ENCODE data around the gene TCEANC.

The TCEANC gene

GRCh38 chrX:13659063-13659462, 6.1 kb downstream of the TCEANC start (continued):
- no peak for TF ChIP-seq TSHZ2 (CRISPR knock-in tag; IDR thresholded peaks at IDR 0.05)
- TF ChIP-seq RARB (CRISPR knock-in tag; IDR thresholded peaks at IDR 0.05): no peak
- no peak for TF ChIP-seq ZNF8 (CRISPR knock-in tag; IDR thresholded peaks at IDR 0.05)
- no peak for TF ChIP-seq BACH2 (CRISPR knock-in tag; IDR thresholded peaks at IDR 0.05; ENCODE audit: borderline replicate concordance)
- no peak for TF ChIP-seq ZNF565 (CRISPR knock-in tag; conservative IDR thresholded peaks at IDR 0.05; ENCODE audit: low read depth)
- no peak for TF ChIP-seq ISL1 (CRISPR knock-in tag; IDR thresholded peaks at IDR 0.05)
- TF ChIP-seq GLIS3 (CRISPR knock-in tag; IDR thresholded peaks at IDR 0.05): no peak
- no peak for TF ChIP-seq OSR1 (CRISPR knock-in tag; IDR thresholded peaks at IDR 0.05)
- no peak for TF ChIP-seq SNAI2 (CRISPR knock-in tag; IDR thresholded peaks at IDR 0.05)
- no peak for TF ChIP-seq ARNTL (CRISPR knock-in tag; IDR thresholded peaks at IDR 0.05; ENCODE audit: borderline replicate concordance, low read depth)
- no peak for TF ChIP-seq TOX (CRISPR knock-in tag; IDR thresholded peaks at IDR 0.05; ENCODE audit: borderline replicate concordance)
- no peak for TF ChIP-seq CSRNP3 (CRISPR knock-in tag; IDR thresholded peaks at IDR 0.05)

- ATAC-seq: no peak
- TF ChIP-seq PATZ1 (CRISPR knock-in tag; IDR thresholded peaks at IDR 0.05; ENCODE audit: borderline replicate concordance) (no peak), GLIS3 (CRISPR knock-in tag; IDR thresholded peaks at IDR 0.05) (no peak), ZNF565 (CRISPR knock-in tag; conservative IDR thresholded peaks at IDR 0.05; ENCODE audit: low read depth) (no peak), ZC3H10 (CRISPR knock-in tag; IDR thresholded peaks at IDR 0.05) (no peak)
Observed at GRCh38 chrX:13661735-13662288, 8.9 kb downstream of the TCEANC start.

- no peak; the same call in 2 of the 3 replicates for ATAC-seq
- TF ChIP-seq RARB (CRISPR knock-in tag; IDR thresholded peaks at IDR 0.05): no peak
- no peak for TF ChIP-seq ISL1 (CRISPR knock-in tag; IDR thresholded peaks at IDR 0.05)
- no peak for TF ChIP-seq ZNF565 (CRISPR knock-in tag; conservative IDR thresholded peaks at IDR 0.05; ENCODE audit: low read depth)
- TF ChIP-seq TSHZ2 (CRISPR knock-in tag; IDR thresholded peaks at IDR 0.05): no peak
- no peak for TF ChIP-seq PPARA (CRISPR knock-in tag; IDR thresholded peaks at IDR 0.05; ENCODE audit: borderline replicate concordance)
- no peak for TF ChIP-seq CREB5 (CRISPR knock-in tag; IDR thresholded peaks at IDR 0.05; ENCODE audit: low read depth)
Observed at GRCh38 chrX:13662355-13662791, 9.4 kb downstream of the TCEANC start.

GRCh38 chrX:13664020-13664419, 11.1 kb downstream of the TCEANC start:
- no peak for ATAC-seq
- TF ChIP-seq OSR1 (CRISPR knock-in tag; IDR thresholded peaks at IDR 0.05) (no peak), BACH2 (CRISPR knock-in tag; IDR thresholded peaks at IDR 0.05; ENCODE audit: borderline replicate concordance) (no peak), ZC3H10 (CRISPR knock-in tag; IDR thresholded peaks at IDR 0.05) (no peak), TOX (CRISPR knock-in tag; IDR thresholded peaks at IDR 0.05; ENCODE audit: borderline replicate concordance) (no peak), ZNF8 (CRISPR knock-in tag; IDR thresholded peaks at IDR 0.05) (no peak), ZNF70 (CRISPR knock-in tag; IDR thresholded peaks at IDR 0.05) (no peak), PPARA (CRISPR knock-in tag; IDR thresholded peaks at IDR 0.05; ENCODE audit: borderline replicate concordance) (no peak), ISL1 (CRISPR knock-in tag; IDR thresholded peaks at IDR 0.05) (no peak), TSHZ2 (CRISPR knock-in tag; IDR thresholded peaks at IDR 0.05) (no peak), POU6F1 (CRISPR knock-in tag; IDR thresholded peaks at IDR 0.05; ENCODE audit: borderline replicate concordance, low read depth) (no peak)
